Heart left ventricle (tissue), 13 donors: ENCODE results near the gene MTRF1L.

Experiments used
- POLR2A ChIP-seq, 2 donors: fragments of 450-650 bp; IDR thresholded peaks; one replicate each; pipeline ENCODE4 v1.6.1; 2017; ENCODE audit warnings: antibody characterized with exemption in 2 of 2, mild to moderate bottlenecking in 2 of 2, moderate library complexity in 2 of 2
- TF ChIP-seq, protein P1 (sequence below), 12 donors: fragments of 200-600 bp; sonication (generic) in 4 of 12; IDR thresholded peaks; one replicate each; pipeline versions ENCODE4 v1.5.0 to v1.8.0; 2018 to 2022; ENCODE audit warnings: antibody characterized with exemption in 12 of 12, mild to moderate bottlenecking in 5 of 12
- donor health status: ischemic (EF 13 %, LVEDD 7.1; RV severe dilation, severe dysfunction).
- donor health status: DM: no; HTN: yes; CAD: no.
- donor health status: DM: no; HTN: no; CAD: no.
- donor health status: ischemic (EF 25% LVEDD 6.9; RV normal size, moderate dysfunction).
- donor health status: ischemic (EF 25% LVEDD 5.7; RV mildly dilated, moderate dysfunction).
- donor health status: ischemic (EF 35%, LVEDD 5.7; RV mildly dilated, moderate dysfunction).
- donor health status: nonischemic (EF 11% LVEDD 7.7; RV severe dilation, severe dysfunction).
- donor health status: DM: yes; HTN: yes; CAD: no.
- donor health status: PGD.
- donor health status: ischemic (EF 29% LVEDD 5.4; RV normal size, mild dysfunction).
- donor health status: nonischemic (EF 23%, LVEDD 6.1; RV moderate dilation, normal function).

DNA sequence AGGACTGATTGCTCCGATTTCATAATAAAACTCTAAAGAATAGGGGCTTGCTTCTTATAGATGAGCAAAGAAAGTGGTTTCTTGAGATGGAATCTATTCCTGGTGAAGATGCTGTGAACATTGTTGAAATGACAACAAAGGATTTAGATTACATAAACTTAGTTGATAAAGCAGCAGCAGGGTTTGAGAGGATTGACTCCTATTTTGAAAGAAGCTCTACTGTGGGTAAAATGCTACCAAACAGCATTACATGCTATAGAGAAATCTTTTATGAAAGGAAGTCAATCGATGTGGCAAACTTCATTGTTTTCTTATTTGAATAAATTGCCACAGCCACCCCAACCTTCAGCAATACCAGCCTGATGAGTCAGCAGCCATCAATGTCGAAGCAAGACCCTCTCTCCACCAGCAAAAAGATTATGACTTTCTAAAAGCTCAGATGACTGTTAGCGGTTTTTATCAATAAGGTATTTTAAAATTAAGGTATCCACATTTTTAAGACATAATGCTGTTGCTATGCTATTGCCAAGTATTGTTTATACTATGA, 12.7 kb upstream of the MTRF1L start:
- TF ChIP-seq, protein P1, sequence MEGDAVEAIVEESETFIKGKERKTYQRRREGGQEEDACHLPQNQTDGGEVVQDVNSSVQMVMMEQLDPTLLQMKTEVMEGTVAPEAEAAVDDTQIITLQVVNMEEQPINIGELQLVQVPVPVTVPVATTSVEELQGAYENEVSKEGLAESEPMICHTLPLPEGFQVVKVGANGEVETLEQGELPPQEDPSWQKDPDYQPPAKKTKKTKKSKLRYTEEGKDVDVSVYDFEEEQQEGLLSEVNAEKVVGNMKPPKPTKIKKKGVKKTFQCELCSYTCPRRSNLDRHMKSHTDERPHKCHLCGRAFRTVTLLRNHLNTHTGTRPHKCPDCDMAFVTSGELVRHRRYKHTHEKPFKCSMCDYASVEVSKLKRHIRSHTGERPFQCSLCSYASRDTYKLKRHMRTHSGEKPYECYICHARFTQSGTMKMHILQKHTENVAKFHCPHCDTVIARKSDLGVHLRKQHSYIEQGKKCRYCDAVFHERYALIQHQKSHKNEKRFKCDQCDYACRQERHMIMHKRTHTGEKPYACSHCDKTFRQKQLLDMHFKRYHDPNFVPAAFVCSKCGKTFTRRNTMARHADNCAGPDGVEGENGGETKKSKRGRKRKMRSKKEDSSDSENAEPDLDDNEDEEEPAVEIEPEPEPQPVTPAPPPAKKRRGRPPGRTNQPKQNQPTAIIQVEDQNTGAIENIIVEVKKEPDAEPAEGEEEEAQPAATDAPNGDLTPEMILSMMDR (IDR thresholded peaks at IDR 0.05) = no peak
- TF ChIP-seq POLR2A (IDR thresholded peaks at IDR 0.05) = no peak
